Hepatocyte (in vitro differentiated cells): ENCODE data around the gene STXBP4.

Experiments used
- EZH2 ChIP-seq: fragments of 200-600 bp; sonication (generic); IDR thresholded peaks from 2 replicates; pipeline ENCODE4 v1.6.1; 2016; ENCODE audit warnings: antibody characterized with exemption, mild to moderate bottlenecking, borderline replicate concordance
- EZH2phosphoT487 ChIP-seq: fragments of 200-600 bp; sonication (generic); IDR thresholded peaks from one replicate; pipeline ENCODE4 v1.6.1; 2018; ENCODE audit warnings: antibody characterized with exemption, mild to moderate bottlenecking, low read depth, moderate library complexity; ENCODE audit not compliant: unreplicated experiment, severe bottlenecking
- TF ChIP-seq, protein P1 (sequence below): fragments of 200-600 bp; sonication (generic); IDR thresholded peaks from 2 replicates; pipeline ENCODE4 v1.5.1; 2016; ENCODE audit warnings: antibody characterized with exemption, mild to moderate bottlenecking; ENCODE audit not compliant: poor library complexity

DNA sequence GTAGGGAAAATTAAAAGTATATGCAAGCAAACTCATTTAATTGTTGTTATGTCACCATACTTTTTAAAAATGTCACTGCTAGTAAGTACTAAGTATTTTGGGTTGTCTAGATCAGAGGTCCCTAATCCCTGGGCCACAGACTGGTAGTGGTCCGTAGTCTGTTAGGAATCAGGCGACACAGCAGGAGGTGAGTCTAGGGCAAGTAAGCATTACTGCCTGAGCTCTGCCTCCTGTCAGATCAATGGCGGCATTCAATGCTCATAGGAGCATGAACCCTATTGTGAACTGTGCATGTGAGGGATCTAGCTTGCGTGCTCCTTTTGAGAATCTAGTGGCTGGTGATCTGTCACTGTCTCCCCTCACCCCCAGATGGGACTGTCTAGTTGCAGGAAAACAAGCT, 21.6 kb downstream of the STXBP4 start:
- TF ChIP-seq, protein P1, sequence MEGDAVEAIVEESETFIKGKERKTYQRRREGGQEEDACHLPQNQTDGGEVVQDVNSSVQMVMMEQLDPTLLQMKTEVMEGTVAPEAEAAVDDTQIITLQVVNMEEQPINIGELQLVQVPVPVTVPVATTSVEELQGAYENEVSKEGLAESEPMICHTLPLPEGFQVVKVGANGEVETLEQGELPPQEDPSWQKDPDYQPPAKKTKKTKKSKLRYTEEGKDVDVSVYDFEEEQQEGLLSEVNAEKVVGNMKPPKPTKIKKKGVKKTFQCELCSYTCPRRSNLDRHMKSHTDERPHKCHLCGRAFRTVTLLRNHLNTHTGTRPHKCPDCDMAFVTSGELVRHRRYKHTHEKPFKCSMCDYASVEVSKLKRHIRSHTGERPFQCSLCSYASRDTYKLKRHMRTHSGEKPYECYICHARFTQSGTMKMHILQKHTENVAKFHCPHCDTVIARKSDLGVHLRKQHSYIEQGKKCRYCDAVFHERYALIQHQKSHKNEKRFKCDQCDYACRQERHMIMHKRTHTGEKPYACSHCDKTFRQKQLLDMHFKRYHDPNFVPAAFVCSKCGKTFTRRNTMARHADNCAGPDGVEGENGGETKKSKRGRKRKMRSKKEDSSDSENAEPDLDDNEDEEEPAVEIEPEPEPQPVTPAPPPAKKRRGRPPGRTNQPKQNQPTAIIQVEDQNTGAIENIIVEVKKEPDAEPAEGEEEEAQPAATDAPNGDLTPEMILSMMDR = no peak
- TF ChIP-seq EZH2 = no peak
- TF ChIP-seq EZH2phosphoT487 = no peak
